Right ventricle myocardium superior (tissue), 1 donor: ENCODE results near the gene BRIX1. TPM values are rescaled to one million over a fixed set of nuclear protein-coding genes. Genes with fewer than 3 reads are reported as not detected.

Experiments used
- ATAC-seq: fragments of 200-7000 bp; cut with Tn5 transposase; one replicate; pipeline ENCODE4 v1.9.1; 2020; ENCODE audit warnings: mild to moderate bottlenecking; ENCODE audit not compliant: poor library complexity
- DNase-seq: peaks from one replicate; pipeline ENCODE4 v3.0.0-alpha.2; 2020
- intact Hi-C: fragments of 100-400 bp; cut with DNase I; formaldehyde crosslinking; loops from one replicate; pipeline ENCODE4 v1.11.2; 2022
- long read RNA-seq: library from polyadenylated mRNA; unstranded; transcript quantifications from one replicate; pipeline ENCODE4 v2.0.0, GENCODE V29; 2021
- total RNA-seq: library from RNA; stranded (reverse); fragmentation: NEBNext Ultra II Directional; extraction: Animal tissue kit (Norgen Biotek cat#: 25700); gene quantifications from one replicate; pipeline ENCODE4 v1.2.1, GENCODE V29; 2021
- donor health status: DM: no; HTN: yes; CAD: no; lungs with severe emphysema.

The BRIX1 gene, protein sequence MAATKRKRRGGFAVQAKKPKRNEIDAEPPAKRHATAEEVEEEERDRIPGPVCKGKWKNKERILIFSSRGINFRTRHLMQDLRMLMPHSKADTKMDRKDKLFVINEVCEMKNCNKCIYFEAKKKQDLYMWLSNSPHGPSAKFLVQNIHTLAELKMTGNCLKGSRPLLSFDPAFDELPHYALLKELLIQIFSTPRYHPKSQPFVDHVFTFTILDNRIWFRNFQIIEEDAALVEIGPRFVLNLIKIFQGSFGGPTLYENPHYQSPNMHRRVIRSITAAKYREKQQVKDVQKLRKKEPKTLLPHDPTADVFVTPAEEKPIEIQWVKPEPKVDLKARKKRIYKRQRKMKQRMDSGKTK
- 9.0 TPM for total RNA-seq
- long read RNA-seq, transcript BRIX1-201 (10 exons, 1,926 nt), result major isoform, 18 of 21 reads
- long read RNA-seq, partial matches to known transcripts, result 0 of 21 reads
- long read RNA-seq, other reads (novel, unspliced or antisense), result 3 of 21 reads

DNA sequence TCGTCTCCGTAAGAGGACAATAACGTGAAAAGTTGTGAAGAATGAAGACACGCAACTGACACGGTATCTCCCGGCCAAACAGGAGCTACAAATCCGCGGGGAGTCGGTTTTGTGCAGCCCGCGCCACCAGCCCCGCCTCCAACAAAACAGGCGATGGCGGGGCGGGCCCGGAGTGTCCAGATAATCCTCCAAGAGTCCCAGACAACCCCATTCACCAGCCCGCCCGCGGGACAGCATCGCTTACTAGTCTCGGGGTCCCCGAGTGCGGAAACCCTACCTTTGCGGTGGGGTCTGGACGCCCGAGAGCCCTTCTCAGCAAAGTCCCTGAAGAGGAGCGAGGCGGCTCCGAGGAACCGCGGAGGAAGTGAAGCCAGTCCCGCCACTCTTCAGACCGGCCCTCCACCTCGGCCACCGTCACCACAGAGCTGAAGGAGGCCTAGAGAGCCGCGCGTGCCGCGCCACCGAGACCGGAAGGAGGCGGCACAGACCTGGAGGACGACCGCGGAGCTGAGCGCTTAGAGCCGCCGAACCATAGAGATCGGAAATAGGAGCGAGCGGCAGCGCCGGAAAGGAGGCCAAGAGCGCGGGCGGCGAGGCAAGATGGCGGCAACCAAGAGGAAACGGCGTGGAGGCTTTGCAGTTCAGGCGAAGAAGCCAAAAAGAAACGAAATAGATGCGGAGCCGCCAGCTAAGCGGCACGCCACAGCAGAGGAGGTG lies at the start of gene BRIX1, which contains the start of gene RAD1:
Gene BRIX1, plus strand, starts transcription at position 573 of the 717 bp plus-strand sequence. Its CDS starts 28 bp downstream, at position 601.
Gene RAD1, minus strand, starts transcription at position 366 of the 717 bp plus-strand sequence. CDS start 612 bp downstream, outside the sequence.
- ATAC-seq (peak; percentile 100), DNase-seq (peak; percentile 98)
- intact Hi-C loops, result loop anchor here (10.0 kb wide), 1 partner anchor 1470 kb away; the partner anchor contains the start of gene TARS1

DNA sequence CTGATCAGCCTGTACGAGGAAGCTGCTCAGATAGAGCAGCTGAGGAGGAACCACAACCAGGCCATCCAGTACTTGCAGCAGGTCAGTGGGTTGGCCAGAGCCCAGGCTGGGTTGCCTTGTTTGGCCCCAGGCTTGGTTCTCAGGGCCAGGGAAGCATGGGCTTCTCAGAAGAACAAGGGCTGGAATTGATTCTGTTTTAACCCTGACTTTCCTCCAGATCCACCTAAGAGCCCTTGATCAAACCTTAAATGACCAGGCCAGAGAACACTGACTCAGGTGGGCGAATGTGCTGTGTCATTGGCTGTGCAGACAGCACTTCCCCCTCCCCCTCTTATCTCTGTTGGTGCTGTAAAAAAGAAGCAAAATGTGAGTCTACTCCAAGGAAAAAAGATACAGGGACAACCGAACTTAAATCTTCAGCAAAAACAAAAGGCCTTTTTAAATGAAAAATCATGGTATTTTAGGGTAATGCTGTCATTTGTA lies 48.5 kb upstream of the BRIX1 start:
- no peak for DNase-seq
- no peak for ATAC-seq
- intact Hi-C loops, result no loop called here

DNA sequence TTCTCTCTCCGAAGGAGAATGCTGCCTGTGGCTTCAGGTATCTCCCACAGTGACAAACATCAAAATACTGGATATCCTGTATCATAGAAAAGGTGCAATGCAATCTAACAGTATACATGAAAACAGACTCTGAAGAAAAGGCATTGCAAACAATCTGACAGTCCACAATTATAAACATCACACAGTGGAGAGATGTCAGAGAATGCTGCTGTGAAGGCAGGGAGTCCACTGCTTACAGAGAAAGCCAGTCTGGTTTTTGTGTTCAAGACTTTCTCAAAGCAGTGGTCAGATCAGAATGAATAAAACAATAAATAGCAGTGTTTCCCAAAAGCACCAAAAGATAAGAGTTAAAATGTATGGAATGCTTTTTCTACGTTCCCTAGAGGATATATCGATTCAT lies 47.9 kb upstream of the BRIX1 start:
- intact Hi-C loops, result no loop called here
- DNase-seq, result no peak

DNA sequence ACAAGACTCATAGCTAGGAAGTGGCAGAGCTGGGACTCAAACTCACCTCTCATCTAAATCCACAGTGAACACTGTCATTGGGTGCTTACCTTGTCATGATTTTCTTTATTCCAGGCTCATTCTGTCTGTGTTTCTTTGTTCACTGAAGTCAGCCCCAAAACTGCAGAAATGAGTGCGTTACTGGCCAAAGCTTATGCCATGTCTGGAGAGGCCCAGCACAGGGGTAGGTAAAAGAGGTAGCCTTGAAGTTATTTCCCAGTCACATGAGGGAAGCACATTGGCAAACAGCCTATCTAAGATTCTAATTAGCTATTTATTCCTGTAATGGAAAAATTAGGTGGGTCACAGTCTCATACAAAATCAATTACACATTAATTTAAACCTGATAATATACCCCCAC lies 46.7 kb upstream of the BRIX1 start:
- no peak for DNase-seq
- intact Hi-C loops, result no loop called here
- no peak for ATAC-seq

More for the DNA sequence above, 47.9 kb upstream of the BRIX1 start:
- ATAC-seq, result no peak

DNA sequence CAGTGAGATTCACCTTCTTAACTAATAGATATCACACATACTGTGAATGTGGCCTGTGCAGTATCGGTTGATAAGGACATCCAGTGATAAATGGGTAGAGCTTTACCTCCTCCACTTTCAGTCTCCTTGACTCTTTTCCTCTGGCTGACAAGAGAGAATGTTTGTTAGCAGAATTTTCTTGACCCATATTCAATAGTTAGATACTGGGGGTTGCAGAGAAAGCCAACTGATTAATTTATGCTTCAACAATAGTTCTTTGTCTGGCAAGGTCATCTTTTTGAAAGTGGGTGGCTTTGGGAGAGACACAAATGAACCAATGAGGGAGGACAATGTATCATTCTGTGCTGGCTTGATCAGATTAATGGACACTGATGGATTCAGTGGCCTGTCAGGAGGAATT lies 46.3 kb upstream of the BRIX1 start:
- no peak for ATAC-seq
- no peak for DNase-seq
- intact Hi-C loops, result no loop called here

DNA sequence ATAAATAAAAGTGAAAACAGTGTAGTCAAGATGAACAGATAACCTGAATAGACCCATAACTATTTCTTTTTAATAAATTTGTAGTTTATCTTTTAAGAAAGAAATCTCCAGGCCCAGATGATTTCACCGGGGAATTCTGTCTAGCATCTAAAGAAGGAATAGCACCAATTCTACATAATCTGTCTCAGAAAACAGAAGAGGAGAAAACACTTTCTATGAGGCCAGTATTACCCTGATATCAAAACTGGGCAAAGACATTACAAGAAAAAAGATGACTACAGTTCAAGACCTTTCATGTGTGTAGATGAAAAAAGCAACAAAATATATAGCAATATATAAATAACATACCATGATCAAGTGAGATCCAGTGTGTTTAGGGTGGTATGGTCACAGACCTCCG lies 45.1 kb upstream of the BRIX1 start:
- ATAC-seq (no peak), DNase-seq (no peak)
- intact Hi-C loops, result no loop called here

DNA sequence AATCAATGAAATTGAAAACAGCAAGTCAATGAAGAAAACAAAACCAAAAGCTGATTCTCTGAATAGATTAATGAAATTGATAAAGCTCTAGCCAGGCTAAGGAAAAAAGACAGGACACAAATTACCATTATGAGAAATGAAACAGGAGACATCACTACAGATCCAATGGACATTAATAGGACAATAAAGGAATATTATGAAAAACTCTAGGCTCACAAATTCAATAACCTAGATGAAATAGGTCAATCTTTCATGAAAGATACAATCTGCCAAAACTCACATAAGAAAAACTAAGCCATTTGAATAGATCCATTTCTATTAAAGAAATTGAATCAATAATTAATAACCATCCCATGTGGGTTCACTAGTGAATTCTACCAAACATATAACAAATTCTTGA lies 39.2 kb upstream of the BRIX1 start:
- DNase-seq (no peak), ATAC-seq (no peak)
- intact Hi-C loops, result no loop called here

DNA sequence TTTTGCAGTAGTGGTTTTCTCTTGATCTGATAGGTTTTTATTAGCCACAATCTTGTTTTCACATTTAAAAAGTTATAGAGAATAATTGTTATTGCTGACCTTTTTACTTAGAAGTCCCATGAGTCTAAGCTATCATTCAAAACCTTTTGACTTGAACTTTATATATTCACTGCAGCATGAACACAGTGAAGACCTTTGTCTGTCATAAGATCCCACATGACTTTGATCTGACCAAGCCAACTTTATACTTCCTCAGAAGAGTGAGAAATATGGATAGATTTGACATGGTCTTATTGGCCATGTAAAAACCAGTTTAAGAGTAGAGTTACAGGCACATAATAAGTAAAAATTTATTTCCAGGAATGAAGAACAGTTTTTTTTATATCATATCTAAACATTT lies 34.3 kb upstream of the BRIX1 start:
- intact Hi-C loops, result no loop called here
- DNase-seq, result no peak
- ATAC-seq, result no peak

DNA sequence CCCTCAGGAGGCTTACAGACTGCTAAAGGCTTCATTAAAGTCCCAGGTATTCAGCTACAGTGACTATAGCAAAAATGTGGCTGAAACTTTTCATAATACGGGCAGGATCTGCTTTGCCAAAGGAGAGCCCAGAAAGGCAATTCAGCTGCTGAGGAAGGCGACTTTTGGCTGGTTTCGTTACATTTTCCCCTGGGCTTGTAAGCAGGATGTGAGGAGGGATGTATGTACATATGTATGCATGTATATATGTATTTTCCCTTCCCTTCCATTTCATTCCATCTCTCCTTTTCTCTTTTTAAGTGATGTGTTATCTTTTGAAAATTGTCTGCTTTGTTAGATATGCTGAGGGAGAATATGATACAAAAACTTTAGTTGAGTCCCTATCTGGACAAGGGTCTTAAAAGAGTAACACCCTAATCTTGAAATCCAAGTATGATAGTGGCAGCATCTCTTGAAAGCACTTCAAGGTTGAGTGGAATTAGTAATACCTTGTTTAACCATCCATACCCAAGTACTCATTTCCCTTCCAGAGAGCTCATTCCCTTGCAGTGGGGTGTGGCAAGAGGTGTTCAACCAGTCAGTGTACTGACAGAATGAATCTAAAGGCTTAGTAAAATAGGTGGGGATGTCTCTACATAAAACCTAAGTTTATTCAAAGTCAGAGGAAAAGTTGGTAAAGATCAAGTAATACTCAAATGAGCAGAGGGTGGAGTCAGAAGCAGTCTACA lies 29.0 kb upstream of the BRIX1 start:
- no peak for ATAC-seq
- no peak for DNase-seq
- intact Hi-C loops, result no loop called here

DNA sequence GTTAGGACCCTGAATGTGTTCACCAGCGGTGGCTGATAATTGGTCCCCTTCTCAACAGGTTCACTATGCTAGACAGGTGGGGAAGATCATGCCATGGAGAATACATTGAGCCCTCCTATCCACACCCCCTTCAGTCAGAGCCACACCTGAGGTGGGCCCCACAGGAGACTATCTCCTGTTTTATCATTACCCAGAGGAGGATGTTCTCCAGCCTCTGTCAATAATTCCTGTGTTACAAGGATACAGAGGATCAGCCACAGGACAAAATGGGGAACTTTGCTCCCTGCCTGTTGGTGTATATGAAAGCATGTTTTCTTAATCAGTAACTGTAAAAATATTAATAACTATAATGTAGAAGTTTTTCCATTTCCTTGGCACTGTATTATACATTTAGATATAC lies 26.1 kb upstream of the BRIX1 start:
- ATAC-seq (no peak), DNase-seq (no peak)
- intact Hi-C loops, result no loop called here

DNA sequence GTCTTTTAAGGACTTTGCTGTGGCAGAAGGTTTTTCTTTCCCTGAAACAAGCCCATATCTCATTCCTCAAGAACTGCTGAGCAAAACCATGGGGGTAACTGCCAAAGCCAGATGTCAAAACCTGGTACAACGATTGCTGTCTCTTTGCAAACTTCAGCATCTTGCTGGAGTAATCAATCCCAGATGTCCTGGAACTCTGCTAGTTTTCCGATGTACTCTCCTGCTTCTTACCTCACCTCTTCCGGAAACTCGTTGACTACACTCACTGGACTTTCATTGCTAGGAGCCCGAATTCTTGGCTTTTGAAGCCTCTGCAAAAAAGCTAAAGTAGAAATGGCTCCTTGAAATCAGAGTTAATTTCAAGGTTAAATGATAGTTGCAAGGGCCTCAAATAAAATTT lies 23.5 kb upstream of the BRIX1 start:
- intact Hi-C loops, result no loop called here
- DNase-seq (no peak), ATAC-seq (peak; percentile 52)

DNA sequence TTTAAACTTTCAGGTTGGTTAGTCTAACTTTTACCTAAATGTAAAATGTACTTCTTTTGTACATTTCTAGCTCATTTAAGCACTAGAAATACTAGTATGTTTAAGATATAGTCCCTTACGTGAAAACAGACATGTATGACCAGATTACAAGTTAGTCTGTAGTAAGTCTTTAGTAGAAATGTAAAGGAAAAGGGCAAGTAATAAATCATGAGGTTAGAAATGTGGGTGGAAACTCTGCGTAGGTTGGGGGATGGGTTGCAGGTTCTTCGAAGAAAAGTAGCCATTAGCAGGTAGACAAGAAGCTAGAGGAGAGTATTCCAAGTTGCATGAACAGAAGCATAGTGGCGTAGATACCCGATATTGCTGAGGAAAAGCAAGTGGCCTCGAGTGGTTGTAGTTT lies 23.1 kb upstream of the BRIX1 start:
- no peak for DNase-seq
- intact Hi-C loops, result no loop called here
- no peak for ATAC-seq

DNA sequence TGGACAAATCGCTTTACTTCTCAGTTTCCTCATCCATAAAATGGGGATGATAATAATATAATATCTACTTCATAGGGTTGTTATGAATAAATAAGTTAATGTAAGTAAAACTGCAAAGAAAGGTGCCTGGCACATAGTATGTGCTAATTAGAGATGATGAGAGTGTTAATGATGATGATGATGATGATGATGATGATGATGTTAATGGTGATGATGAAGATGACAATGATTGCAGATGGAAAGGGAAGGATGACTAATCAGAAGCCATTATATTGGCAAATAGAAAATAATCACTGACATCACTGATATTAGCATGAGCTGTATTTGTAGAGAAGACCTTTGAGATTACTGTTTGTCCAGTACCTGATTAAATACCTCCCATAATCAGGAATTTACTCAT lies 20.8 kb upstream of the BRIX1 start:
- intact Hi-C loops, result loop anchor here (5.0 kb wide), 1 partner anchor 407 kb away; no protein-coding TSS in a partner anchor
- ATAC-seq, result no peak

DNA sequence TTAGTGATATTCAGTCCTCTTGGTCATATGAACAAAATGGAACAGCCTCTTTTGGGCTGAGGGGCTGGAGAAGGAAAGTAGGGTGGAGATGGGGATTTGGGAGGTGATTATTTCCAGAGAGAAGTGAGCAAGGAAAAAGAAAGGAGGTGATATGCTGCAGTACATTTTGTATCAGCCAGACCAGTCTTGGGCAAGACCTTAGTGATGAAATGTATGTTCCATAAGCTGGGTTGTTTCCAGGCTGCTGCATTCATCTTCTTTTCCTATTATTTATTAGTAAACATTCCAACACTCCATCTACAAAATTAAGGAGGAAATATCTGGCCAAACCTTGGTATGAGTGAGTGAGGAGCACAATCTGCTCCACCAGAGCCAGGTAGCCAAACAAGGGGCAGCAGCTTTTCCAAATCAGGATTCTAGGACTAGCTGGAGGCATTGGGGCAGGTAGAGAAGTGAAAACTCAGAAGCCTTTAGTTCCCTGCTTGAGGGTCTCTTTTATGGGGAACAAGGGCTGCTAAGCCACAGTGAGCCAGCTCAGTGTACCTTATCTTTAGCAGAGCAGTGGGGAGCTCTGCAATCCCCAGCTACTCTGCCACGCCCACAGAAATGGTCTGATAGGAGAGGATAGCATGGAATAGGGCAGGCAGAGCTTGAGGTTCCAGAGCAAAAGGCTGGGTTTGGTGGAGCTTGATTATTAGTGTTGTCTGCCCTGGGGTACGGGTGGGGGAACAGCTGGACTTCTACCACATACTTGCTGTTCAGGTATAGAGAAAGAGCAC lies 19.7 kb upstream of the BRIX1 start:
- DNase-seq (no peak), ATAC-seq (no peak)
- intact Hi-C loops, result loop anchor here (5.0 kb wide), 1 partner anchor 409 kb away; no protein-coding TSS in a partner anchor

More for the DNA sequence above, 20.8 kb upstream of the BRIX1 start:
- DNase-seq, result no peak

DNA sequence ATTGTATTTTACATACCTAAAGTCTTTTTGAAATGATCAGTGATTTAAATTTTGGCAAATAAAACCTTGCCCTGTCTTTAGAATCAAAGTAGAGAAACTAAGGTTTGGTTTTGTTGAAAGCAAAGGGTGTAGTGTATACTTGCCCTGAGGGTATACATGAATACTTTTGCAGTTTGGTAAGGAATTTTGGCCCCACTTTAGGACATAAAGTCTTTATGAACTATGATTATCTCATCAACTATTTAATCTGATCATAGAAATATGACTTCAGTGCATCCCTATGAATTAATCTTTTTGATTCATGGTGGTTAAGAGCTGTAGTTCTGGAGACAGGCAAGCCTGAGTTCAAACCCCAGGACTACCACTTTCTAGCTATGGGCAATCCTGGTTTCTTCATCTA lies 17.9 kb upstream of the BRIX1 start:
- ATAC-seq (no peak), DNase-seq (no peak)
- intact Hi-C loops, result loop anchor here (1.0 to 5.0 kb wide), 2 partner anchors 374 to 410 kb away; no protein-coding TSS in a partner anchor

DNA sequence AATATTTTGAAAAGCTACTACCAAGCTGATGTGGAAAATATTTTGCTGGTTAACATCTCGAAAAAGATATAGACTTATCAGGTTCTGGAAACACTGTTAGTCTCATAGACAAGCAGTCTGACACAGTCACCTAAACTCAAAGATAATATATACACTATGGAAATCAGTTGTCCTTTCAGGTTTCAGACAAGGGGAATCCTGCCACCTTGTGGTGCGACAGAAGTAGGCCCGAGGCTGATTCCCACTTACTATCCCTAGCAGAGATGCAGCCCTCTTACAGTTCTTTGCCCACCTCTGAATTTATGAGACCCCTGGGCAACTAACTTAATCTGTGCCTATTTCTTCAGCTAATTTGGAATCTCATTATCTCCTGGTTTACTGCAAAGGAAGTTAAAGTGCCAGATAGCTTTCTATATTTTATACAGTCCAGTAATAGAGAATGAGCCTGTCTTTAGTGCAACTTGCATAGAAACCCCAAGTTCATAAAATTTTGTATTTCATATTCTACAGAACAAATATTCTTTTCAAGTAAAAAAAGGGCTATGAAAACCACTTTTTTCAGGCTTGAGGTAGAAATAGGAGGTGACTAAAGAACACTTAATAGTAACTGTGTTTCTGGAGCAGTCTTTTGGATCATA lies 17.1 kb upstream of the BRIX1 start:
- ATAC-seq (peak; percentile 88), DNase-seq (peak; percentile 50)
- intact Hi-C loops, result loop anchor here (1.0 to 5.0 kb wide), 2 partner anchors 375 to 411 kb away; no protein-coding TSS in a partner anchor

DNA sequence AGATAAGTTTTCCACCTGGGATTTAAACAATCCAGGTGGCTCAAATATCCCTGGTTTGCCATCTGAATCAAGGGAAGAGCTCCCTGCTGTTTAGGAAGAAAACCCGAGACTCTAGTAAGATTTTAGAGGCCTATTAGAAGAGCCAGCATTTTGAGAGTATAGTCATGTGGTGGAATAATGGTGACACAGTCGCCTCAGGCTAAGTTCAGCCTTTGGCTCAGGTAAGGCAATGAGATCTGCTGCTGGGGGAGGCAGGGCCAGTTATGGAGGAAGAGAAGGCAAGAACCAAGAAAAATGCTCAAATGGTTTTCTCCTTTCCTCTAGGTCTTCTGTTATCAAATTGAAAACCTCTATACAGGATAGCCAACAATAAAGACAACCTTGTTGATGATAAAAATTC lies 16.4 kb upstream of the BRIX1 start:
- ATAC-seq (no peak), DNase-seq (no peak)
- intact Hi-C loops, result loop anchor here (5.0 kb wide), 1 partner anchor 412 kb away; no protein-coding TSS in a partner anchor
